MCF 10A (cell line): ENCODE results near the gene DACH1. TPM values are rescaled to one million over a fixed set of nuclear protein-coding genes. Genes with fewer than 3 reads are reported as not detected.

Source experiments
- BruUV-seq: library from RNA; stranded (reverse); fragments of 400-500 nt; replicated peaks from 2 replicates; lab custom pipeline; 2021; lab: Mats Ljungman, UMichigan
- CTCF ChIA-PET: fragments of 300-600 bp; sonication (Branson Sonifier 250); formaldehyde crosslinking; extraction: SDS; loops from one replicate; lab custom pipeline; 2021; ENCODE audit warnings: antibody characterized with exemption, inconsistent platforms; lab: Yijun Ruan, JAX
- POLR2A ChIA-PET: fragments of 300-600, 350-650 bp; sonication (Branson Sonifier 250); formaldehyde crosslinking; extraction: SDS; loops from one replicate; lab custom pipeline; 2020; ENCODE audit warnings: antibody characterized with exemption, inconsistent platforms; lab: Yijun Ruan, JAX
- DNase-seq: peaks from one replicate; pipeline ENCODE4 v3.0.0-alpha.2; 2018; ENCODE audit not compliant: unreplicated experiment
- H3K27ac Mint-ChIP-seq: one replicate; pipeline ENCODE4 v1.8.0; 2022; ENCODE audit warnings: mild to moderate bottlenecking, low read depth, mixed read lengths; ENCODE audit not compliant: unreplicated experiment
- H3K27me3 Mint-ChIP-seq: one replicate; pipeline ENCODE4 v1.8.0; 2022; ENCODE audit warnings: mixed read lengths; ENCODE audit not compliant: insufficient read depth, unreplicated experiment
- H3K36me3 Mint-ChIP-seq: one replicate; pipeline ENCODE4 v1.8.0; 2022; ENCODE audit warnings: mild to moderate bottlenecking, moderate library complexity, mixed read lengths; ENCODE audit not compliant: insufficient read depth, unreplicated experiment
- H3K4me1 Mint-ChIP-seq: one replicate; pipeline ENCODE4 v1.8.0; 2022; ENCODE audit warnings: mixed read lengths; ENCODE audit not compliant: insufficient read depth, unreplicated experiment
- H3K4me3 Mint-ChIP-seq: one replicate; pipeline ENCODE4 v1.8.0; 2022; ENCODE audit warnings: mild to moderate bottlenecking, moderate library complexity, mixed read lengths; ENCODE audit not compliant: unreplicated experiment
- H3K9me3 Mint-ChIP-seq: one replicate; pipeline ENCODE4 v1.8.0; 2022; ENCODE audit warnings: mixed read lengths; ENCODE audit not compliant: unreplicated experiment
- CTCF ChIP-seq: fragments of 200-600 bp; IDR thresholded peaks from one replicate; pipeline ENCODE4 v1.8.0; 2022; ENCODE audit warnings: antibody characterized with exemption, mild to moderate bottlenecking; ENCODE audit not compliant: unreplicated experiment
- intact Hi-C: fragments of 100-400 bp; cut with micrococcal nuclease; formaldehyde crosslinking; loops from 2 replicates; pipeline ENCODE4 v1.14.1; 2022
- total RNA-seq: library from RNA; stranded (reverse); gene quantifications from 2 replicates; pipeline ENCODE4 v1.2.3, GENCODE V29; 2022

DACH1 gene
- total RNA-seq, 1 experiment from 2014 or later, result not detected

GRCh38 chr13:71596116-71596515 lies 270.9 kb downstream of the DACH1 start:
- Mint-ChIP-seq H3K9me3 (no peaks in the 10 kb centered on the region), H3K36me3 (no peaks in the 10 kb centered on the region), H3K4me1 (no peaks in the 10 kb centered on the region), H3K27me3 (peaks cover 83% of the 10 kb centered on the region), H3K4me3 (no peak overlapping the region), H3K27ac (no peak overlapping the region)
- ChIA-PET POLR2A (no interaction called here), CTCF (no interaction called here)
- intact Hi-C loops, result no loop called here
- DNase-seq, result no peak
- TF ChIP-seq CTCF, result no peak
- no TSS peak for BruUV-seq

DNA sequence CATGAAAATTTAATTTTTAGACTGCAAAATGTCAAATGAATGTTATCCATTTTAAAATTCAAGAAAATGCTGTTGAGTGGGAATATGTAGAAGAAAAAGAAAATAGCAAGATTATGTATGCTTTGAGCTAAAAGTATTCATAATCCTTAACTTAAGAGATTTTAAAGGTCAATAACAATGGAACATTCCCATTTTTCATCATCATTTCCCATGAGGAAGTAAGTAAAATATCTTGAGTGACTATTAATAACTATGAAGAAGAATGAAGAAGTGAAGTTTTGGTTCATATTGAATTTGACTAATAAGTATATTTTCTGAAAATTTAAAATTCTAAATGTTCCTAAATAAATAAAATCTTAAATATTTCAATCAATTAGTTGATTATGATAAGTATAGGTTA lies 273.4 kb downstream of the DACH1 start:
- Mint-ChIP-seq H3K4me3 (no peak overlapping the region), H3K4me1 (no peaks in the 10 kb centered on the region), H3K36me3 (no peaks in the 10 kb centered on the region), H3K27me3 (peaks cover 83% of the 10 kb centered on the region), H3K9me3 (no peaks in the 10 kb centered on the region), H3K27ac (no peak overlapping the region)
- DNase-seq, result no peak
- ChIA-PET CTCF (no interaction called here), POLR2A (no interaction called here)
- no peak for TF ChIP-seq CTCF
- intact Hi-C loops, result no loop called here
- no TSS peak for BruUV-seq

DNA sequence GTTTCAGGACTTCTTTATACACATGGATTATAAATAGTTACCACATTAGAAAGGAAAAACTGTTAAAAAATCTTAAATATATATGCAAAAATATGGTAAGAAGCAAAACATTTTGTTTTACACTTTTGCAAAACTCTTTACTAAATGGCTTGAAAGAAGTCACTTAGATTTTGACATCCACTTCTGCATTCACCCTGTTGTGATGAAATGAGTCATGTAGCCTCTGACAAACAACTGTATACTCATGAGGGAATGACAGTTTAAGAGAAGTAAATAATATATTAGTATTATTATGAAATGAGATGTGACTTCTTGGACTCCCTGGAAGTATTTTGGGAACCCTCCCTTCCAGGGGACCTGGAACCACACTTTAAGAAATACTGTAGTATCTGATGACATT lies 275.6 kb downstream of the DACH1 start:
- Mint-ChIP-seq H3K4me3 (no peak overlapping the region), H3K4me1 (no peaks in the 10 kb centered on the region), H3K27me3 (peaks cover 83% of the 10 kb centered on the region), H3K9me3 (no peaks in the 10 kb centered on the region), H3K27ac (no peak overlapping the region), H3K36me3 (no peaks in the 10 kb centered on the region)
- no peak for DNase-seq
- no peak for TF ChIP-seq CTCF
- intact Hi-C loops, result no loop called here
- CTCF ChIA-PET, result no interaction called here
- no TSS peak for BruUV-seq
- POLR2A ChIA-PET, result no interaction called here

DNA sequence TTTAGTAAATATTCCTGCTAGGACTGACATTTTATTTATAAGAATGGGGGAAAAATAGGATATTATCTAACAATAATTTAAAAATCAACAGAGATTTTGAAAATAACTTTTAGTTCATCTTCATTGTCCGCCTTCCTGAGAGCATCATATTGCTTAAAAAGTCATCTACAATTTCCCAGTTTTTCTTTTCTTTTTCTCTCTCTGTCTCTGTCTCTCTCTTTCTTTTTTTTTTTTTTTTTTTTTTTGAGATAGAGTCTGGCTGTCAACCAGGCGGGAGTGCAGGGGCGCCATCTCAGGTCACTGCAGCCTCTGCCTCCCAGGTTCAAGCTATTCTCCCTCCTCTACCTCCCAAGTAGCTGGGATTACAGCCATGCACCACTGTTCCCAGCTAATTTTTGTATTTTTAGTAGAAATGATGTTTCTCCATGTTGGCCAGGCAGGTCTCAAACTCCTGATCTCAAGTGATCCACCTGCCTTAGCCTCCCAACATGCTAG lies 276.3 kb downstream of the DACH1 start:
- no peak overlapping the region for H3K27ac Mint-ChIP-seq
- ChIA-PET CTCF (interaction anchor here (0.5 to 0.6 kb wide), 2 partner anchors 36 to 1103 kb away, joined by 3 read pairs; no protein-coding TSS in a partner anchor), POLR2A (no interaction called here)
- BruUV-seq, result no TSS peak
- H3K27me3 Mint-ChIP-seq, result peaks cover 83% of the 10 kb centered on the region
- TF ChIP-seq CTCF, result no peak
- H3K9me3 Mint-ChIP-seq, result no peaks in the 10 kb centered on the region
- no peaks in the 10 kb centered on the region for H3K36me3 Mint-ChIP-seq
- intact Hi-C loops, result no loop called here
- H3K4me3 Mint-ChIP-seq, result no peak overlapping the region
- no peaks in the 10 kb centered on the region for H3K4me1 Mint-ChIP-seq
- no peak for DNase-seq
